ENCODE results near the gene CEP350. TPM values are rescaled to one million over a fixed set of nuclear protein-coding genes. Genes with fewer than 3 reads are reported as not detected.
A peak's percentile ranks its signal among the peaks of the same experiment; 100 is the strongest.

The CEP350 gene
- total and polyA plus RNA-seq, 2 donors (not counting 1 experiment from before 2014, with no cell fraction given) = 19.0 to 101 TPM

DNA sequence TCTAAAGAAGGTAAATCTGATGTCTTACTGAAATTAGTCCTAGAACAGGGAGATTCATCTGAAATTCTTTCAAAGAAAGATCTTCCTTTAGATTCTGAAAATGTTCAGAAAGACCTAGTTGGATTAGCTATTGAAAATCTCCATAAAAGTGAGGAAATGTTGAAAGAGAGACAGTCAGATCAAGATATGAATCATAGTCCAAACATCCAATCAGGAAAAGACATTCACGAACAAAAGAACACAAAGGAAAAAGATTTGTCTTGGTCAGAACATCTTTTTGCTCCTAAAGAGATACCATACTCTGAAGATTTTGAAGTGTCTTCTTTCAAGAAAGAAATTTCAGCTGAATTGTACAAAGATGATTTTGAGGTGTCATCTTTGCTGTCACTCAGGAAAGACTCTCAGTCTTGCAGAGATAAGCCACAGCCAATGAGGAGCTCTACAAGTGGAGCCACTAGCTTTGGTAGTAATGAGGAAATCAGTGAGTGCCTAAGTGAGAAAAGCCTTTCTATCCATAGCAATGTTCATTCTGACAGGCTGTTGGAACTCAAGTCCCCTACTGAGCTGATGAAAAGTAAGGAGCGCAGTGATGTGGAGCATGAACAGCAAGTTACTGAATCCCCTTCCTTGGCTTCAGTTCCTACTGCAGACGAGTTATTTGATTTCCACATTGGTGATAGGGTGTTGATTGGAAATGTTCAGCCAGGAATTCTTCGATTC is 138.5 kb downstream of the CEP350 start:
- no peaks in the 10 kb centered on the region for H4K20me1 ChIP-seq (ENCODE audit: control insufficient read depth, extremely low read depth, insufficient read depth, low read length)
- H3K9ac ChIP-seq (ENCODE audit: insufficient read depth, low read length) = no peak overlapping the region
- no peak overlapping the region for H2AFZ ChIP-seq (ENCODE audit: low read length)
- no peaks in the 10 kb centered on the region for H3K79me2 ChIP-seq (ENCODE audit: control insufficient read depth, insufficient read depth, low read length)
- peaks cover 2% of the 10 kb centered on the region for H3K4me1 ChIP-seq (ENCODE audit: control insufficient read depth, extremely low read depth, insufficient read depth, low read length)
- no peak overlapping the region for H3K4me2 ChIP-seq (ENCODE audit: extremely low read depth, insufficient read depth, low read length)
- no peak overlapping the region for H3K4me3 ChIP-seq (replicated peaks in 1 of 4; ENCODE audit: control extremely low read depth in 1 of 4, insufficient read depth in 1 of 4, low read depth in 3 of 4, low read length in 4 of 4)
- no peaks in the 10 kb centered on the region for H3K9me3 ChIP-seq (ENCODE audit: control insufficient read depth, insufficient read depth, low read depth, low read length)
- TF ChIP-seq, protein P1, sequence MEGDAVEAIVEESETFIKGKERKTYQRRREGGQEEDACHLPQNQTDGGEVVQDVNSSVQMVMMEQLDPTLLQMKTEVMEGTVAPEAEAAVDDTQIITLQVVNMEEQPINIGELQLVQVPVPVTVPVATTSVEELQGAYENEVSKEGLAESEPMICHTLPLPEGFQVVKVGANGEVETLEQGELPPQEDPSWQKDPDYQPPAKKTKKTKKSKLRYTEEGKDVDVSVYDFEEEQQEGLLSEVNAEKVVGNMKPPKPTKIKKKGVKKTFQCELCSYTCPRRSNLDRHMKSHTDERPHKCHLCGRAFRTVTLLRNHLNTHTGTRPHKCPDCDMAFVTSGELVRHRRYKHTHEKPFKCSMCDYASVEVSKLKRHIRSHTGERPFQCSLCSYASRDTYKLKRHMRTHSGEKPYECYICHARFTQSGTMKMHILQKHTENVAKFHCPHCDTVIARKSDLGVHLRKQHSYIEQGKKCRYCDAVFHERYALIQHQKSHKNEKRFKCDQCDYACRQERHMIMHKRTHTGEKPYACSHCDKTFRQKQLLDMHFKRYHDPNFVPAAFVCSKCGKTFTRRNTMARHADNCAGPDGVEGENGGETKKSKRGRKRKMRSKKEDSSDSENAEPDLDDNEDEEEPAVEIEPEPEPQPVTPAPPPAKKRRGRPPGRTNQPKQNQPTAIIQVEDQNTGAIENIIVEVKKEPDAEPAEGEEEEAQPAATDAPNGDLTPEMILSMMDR (conservative IDR thresholded peaks at IDR 0.05 in 1 of 2, IDR thresholded peaks at IDR 0.05 in 1 of 2; ENCODE audit: low read depth in 1 of 2, low read length in 2 of 2) = no peak
- no peaks in the 10 kb centered on the region for H3K27me3 ChIP-seq (ENCODE audit: control insufficient read depth, insufficient read depth, low read length)
- DNase-seq (ENCODE audit: low read depth in 2 of 2) = no peak
- no peaks in the 10 kb centered on the region for H3K36me3 ChIP-seq (ENCODE audit: control insufficient read depth, insufficient read depth, low read length)
- H3K27ac ChIP-seq (ENCODE audit: insufficient read depth, low read length) = no peak overlapping the region

DNA sequence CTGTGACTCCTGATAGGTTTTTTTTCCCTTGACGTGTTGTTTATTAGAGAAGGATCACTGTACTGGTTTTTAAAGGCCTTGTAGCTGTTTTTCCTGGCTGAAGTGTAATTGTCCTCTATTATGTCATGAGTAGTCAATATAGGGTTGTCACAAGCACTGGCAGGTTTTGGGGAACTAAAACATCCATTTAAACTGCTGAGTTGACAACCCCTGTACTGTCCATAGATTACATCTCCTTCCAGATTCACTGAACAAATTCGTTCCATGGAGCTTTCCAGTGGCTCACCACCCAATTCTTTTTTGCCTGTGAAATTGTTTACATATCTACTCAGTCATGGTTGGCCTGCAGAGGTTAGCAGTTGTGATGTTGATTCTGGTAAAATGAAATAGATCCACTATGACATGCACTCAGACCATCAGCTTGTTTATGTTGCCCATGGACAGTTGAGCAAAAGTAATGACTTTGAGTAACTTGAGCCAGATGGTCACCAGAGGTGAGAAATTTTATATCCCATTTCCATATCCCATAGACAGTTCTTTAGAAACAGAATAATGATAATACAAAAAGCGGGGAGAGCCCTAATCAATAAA is 140.2 kb downstream of the CEP350 start:
- H3K4me3 ChIP-seq (replicated peaks in 1 of 4; ENCODE audit: control extremely low read depth in 1 of 4, insufficient read depth in 1 of 4, low read depth in 3 of 4, low read length in 4 of 4) = no peak overlapping the region
- TF ChIP-seq, protein P1 (conservative IDR thresholded peaks at IDR 0.05 in 1 of 2, IDR thresholded peaks at IDR 0.05 in 1 of 2; ENCODE audit: low read depth in 1 of 2, low read length in 2 of 2) = no peak
- TF ChIP-seq EZH2 (IDR thresholded peaks at IDR 0.05; ENCODE audit: low read length, missing control alignments) = no peak
- H3K27ac ChIP-seq (ENCODE audit: insufficient read depth, low read length) = no peak overlapping the region
- peaks cover 5% of the 10 kb centered on the region for H3K4me1 ChIP-seq (ENCODE audit: control insufficient read depth, extremely low read depth, insufficient read depth, low read length)
- no peak overlapping the region for H3K9ac ChIP-seq (ENCODE audit: insufficient read depth, low read length)
- H3K4me2 ChIP-seq (ENCODE audit: extremely low read depth, insufficient read depth, low read length) = no peak overlapping the region
- peak in 1 of 2 donors; percentile 44 for DNase-seq (ENCODE audit: low read depth in 2 of 2)
- H4K20me1 ChIP-seq (ENCODE audit: control insufficient read depth, extremely low read depth, insufficient read depth, low read length) = no peaks in the 10 kb centered on the region
- H3K27me3 ChIP-seq (ENCODE audit: control insufficient read depth, insufficient read depth, low read length) = no peaks in the 10 kb centered on the region
- no peaks in the 10 kb centered on the region for H3K36me3 ChIP-seq (ENCODE audit: control insufficient read depth, insufficient read depth, low read length)
- no peak overlapping the region for H2AFZ ChIP-seq (ENCODE audit: low read length)
- H3K79me2 ChIP-seq (ENCODE audit: control insufficient read depth, insufficient read depth, low read length) = no peaks in the 10 kb centered on the region
- H3K9me3 ChIP-seq (ENCODE audit: control insufficient read depth, insufficient read depth, low read depth, low read length) = no peaks in the 10 kb centered on the region

DNA sequence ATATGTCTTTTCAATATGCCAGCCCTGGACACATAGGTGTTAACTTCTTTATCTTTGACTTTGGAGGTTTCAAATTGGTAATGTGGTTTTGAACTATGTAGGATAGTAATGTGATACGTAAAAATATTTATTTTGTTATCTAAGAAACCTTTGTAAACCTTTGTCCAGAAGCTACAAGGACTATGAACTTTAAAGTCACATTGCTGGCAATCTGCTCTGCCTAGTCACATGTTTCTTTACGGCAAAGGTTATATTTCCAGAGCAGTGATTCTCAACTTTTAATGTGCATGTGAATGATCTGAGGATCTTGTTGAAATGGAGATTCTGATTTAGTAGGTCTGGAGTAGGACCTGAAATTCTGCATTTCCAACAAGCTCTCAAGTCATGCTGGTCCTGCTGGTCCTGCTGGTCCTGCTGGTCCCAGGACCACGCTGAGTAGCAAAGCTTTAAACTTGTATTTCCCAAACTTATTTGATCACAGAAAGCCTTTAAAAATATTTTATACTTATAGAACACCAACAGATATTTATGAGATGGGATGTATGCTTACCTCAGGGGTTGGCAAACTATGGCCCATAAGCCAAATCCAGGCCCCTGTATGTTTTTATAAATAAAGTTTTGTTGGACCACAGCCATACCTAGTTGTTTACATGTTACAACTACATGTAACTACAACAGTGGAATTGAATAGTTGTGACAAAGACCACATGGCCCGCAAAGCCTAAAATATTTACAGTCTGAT is 142.1 kb downstream of the CEP350 start:
- H3K36me3 ChIP-seq (ENCODE audit: control insufficient read depth, insufficient read depth, low read length) = peaks cover 2% of the 10 kb centered on the region

More for the DNA sequence above, 142.1 kb downstream of the CEP350 start:
- no peaks in the 10 kb centered on the region for H4K20me1 ChIP-seq (ENCODE audit: control insufficient read depth, extremely low read depth, insufficient read depth, low read length)
- peak in 1 of 2 donors; percentile 55 for DNase-seq (ENCODE audit: low read depth in 2 of 2)
- no peak overlapping the region for H2AFZ ChIP-seq (ENCODE audit: low read length)
- H3K9ac ChIP-seq (ENCODE audit: insufficient read depth, low read length) = no peak overlapping the region
- no peaks in the 10 kb centered on the region for H3K79me2 ChIP-seq (ENCODE audit: control insufficient read depth, insufficient read depth, low read length)
- H3K9me3 ChIP-seq (ENCODE audit: control insufficient read depth, insufficient read depth, low read depth, low read length) = no peaks in the 10 kb centered on the region
- no peak overlapping the region for H3K4me2 ChIP-seq (ENCODE audit: extremely low read depth, insufficient read depth, low read length)
- H3K27ac ChIP-seq (ENCODE audit: insufficient read depth, low read length) = no peak overlapping the region
- H3K27me3 ChIP-seq (ENCODE audit: control insufficient read depth, insufficient read depth, low read length) = no peaks in the 10 kb centered on the region
- TF ChIP-seq, protein P1 (conservative IDR thresholded peaks at IDR 0.05 in 1 of 2, IDR thresholded peaks at IDR 0.05 in 1 of 2; ENCODE audit: low read depth in 1 of 2, low read length in 2 of 2) = no peak
- TF ChIP-seq EZH2 (IDR thresholded peaks at IDR 0.05; ENCODE audit: low read length, missing control alignments) = no peak
- no peak overlapping the region for H3K4me3 ChIP-seq (replicated peaks in 1 of 4; ENCODE audit: control extremely low read depth in 1 of 4, insufficient read depth in 1 of 4, low read depth in 3 of 4, low read length in 4 of 4)
- peaks cover 5% of the 10 kb centered on the region for H3K4me1 ChIP-seq (ENCODE audit: control insufficient read depth, extremely low read depth, insufficient read depth, low read length)
